Sigmoid colon (tissue), 7 donors: ENCODE results near the gene ARHGAP36. TPM values are rescaled to one million over a fixed set of nuclear protein-coding genes. Genes with fewer than 3 reads are reported as not detected.

Source experiments
- DNase-seq: peaks from one replicate; pipeline ENCODE4 v3.0.0-alpha.2; 2019
- H3K27ac ChIP-seq, 4 donors: fragments of 200-600 bp; sonication (generic); one replicate each; pipeline ENCODE4 v1.5.1; 2016 to 2019; ENCODE audit warnings: mild to moderate bottlenecking in 1 of 4
- H3K27me3 ChIP-seq, 3 donors: fragments of 200-600 bp; sonication (generic); one replicate each; pipeline ENCODE4 v1.5.1; 2019; ENCODE audit warnings: mild to moderate bottlenecking in 1 of 3
- H3K36me3 ChIP-seq, 4 donors: fragments of 200-600 bp; sonication (generic); one replicate each; pipeline ENCODE4 v1.5.1; 2016 to 2019
- H3K4me1 ChIP-seq, 4 donors: fragments of 200-600 bp; sonication (generic); one replicate each; pipeline ENCODE4 v1.5.1; 2017 to 2019
- H3K4me3 ChIP-seq, 4 donors: fragments of 200-600 bp; sonication (generic); one replicate each; pipeline ENCODE4 v1.5.1; 2017 to 2019; ENCODE audit warnings: mild to moderate bottlenecking in 2 of 4, moderate library complexity in 1 of 4
- H3K9me3 ChIP-seq, 4 donors: fragments of 200-600 bp in 3 of 4; sonication (generic) in 3 of 4; one replicate each; pipeline versions ENCODE4 v1.5.1 to v1.6.1; 2013 to 2019
- EP300 ChIP-seq, 4 donors: sonication (generic); formaldehyde crosslinking; IDR thresholded peaks; one replicate each; pipeline ENCODE4 v1.6.1; 2017; ENCODE audit warnings: antibody characterized with exemption in 4 of 4
- POLR2A ChIP-seq, 2 donors: fragments of 450-650 bp; IDR thresholded peaks; one replicate each; pipeline ENCODE4 v1.6.1; 2016; ENCODE audit warnings: antibody characterized with exemption in 2 of 2, mild to moderate bottlenecking in 2 of 2, moderate library complexity in 2 of 2
- POLR2AphosphoS5 ChIP-seq, 4 donors: sonication (generic); formaldehyde crosslinking; IDR thresholded peaks; one replicate each; pipeline ENCODE4 v1.6.1; 2017; ENCODE audit warnings: antibody characterized with exemption in 4 of 4
- whole genome bisulfite sequencing, 2 donors: extraction: QIAGEN DNeasy Blood & Tissue Kit; methylation state at CpG; one replicate each; pipeline ENCODE4 v1.1.7; 2013; 5-methylcytosine and 5-hydroxymethylcytosine counted together
- intact Hi-C: fragments of 100-400 bp; cut with DNase I; formaldehyde crosslinking; loops from one replicate; pipeline ENCODE4 v1.15.1; 2023
- polyA plus RNA-seq, 3 donors: library from polyadenylated mRNA; stranded (reverse); fragments of 200-250 nt; gene quantifications; one replicate each; pipeline ENCODE4 v1.2.3, GENCODE V29; 2013
- total RNA-seq, 4 donors: library from RNA; depleted of rRNA; stranded (reverse); fragments of >200 nt; gene quantifications; one replicate each; pipeline ENCODE4 v1.1.0, GENCODE V29; 2016
- TF ChIP-seq, protein P1 (sequence below), 4 experiments: fragments of 450-650 bp in 3 of 4; fragments of 200-600 bp in 1 of 4; IDR thresholded peaks; one replicate each; pipeline ENCODE4 v1.5.1; 2016 to 2019; ENCODE audit warnings: antibody characterized with exemption in 4 of 4, mild to moderate bottlenecking in 3 of 4, moderate library complexity in 2 of 4
- donor health status: healthy with polysubstance abuse.
- donor health status: Bipolar disorder and iron deficiency.
- donor health status: healthy.

The ARHGAP36 gene
- total and polyA plus RNA-seq, 7 donors = 0.23 TPM; not detected in 6

DNA sequence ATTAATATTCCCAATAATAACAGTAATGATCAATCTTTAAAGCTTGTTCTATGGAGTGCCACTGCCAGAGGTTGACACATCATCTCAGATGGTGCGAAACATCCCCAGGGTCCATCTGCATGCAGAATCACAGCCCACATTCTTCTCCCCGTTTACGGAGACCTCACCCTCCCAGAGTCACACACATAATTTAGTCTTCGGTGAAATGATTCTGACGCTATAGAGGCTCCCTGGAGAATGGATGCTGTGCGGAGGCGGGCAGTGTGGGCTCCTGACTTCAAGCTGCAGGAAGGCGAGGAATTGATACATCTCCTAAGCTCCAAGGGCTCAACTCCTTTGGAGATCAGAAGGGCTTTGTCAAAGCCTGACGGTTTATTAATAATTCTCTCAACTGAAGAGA, 11.0 kb upstream of the ARHGAP36 start:
- no peaks in the 10 kb centered on the region for H3K36me3 ChIP-seq
- no peaks in the 10 kb centered on the region for H3K4me1 ChIP-seq
- H3K27ac ChIP-seq = no peak overlapping the region
- H3K27me3 ChIP-seq = no peaks in the 10 kb centered on the region
- WGBS, 2 donors = 78 to 79% methylated on average over 9 of the region's 9 CpGs
- TF ChIP-seq POLR2A (IDR thresholded peaks at IDR 0.05) (no peak), POLR2AphosphoS5 (IDR thresholded peaks at IDR 0.05) (no peak), EP300 (IDR thresholded peaks at IDR 0.05) (no peak)
- TF ChIP-seq, protein P1, sequence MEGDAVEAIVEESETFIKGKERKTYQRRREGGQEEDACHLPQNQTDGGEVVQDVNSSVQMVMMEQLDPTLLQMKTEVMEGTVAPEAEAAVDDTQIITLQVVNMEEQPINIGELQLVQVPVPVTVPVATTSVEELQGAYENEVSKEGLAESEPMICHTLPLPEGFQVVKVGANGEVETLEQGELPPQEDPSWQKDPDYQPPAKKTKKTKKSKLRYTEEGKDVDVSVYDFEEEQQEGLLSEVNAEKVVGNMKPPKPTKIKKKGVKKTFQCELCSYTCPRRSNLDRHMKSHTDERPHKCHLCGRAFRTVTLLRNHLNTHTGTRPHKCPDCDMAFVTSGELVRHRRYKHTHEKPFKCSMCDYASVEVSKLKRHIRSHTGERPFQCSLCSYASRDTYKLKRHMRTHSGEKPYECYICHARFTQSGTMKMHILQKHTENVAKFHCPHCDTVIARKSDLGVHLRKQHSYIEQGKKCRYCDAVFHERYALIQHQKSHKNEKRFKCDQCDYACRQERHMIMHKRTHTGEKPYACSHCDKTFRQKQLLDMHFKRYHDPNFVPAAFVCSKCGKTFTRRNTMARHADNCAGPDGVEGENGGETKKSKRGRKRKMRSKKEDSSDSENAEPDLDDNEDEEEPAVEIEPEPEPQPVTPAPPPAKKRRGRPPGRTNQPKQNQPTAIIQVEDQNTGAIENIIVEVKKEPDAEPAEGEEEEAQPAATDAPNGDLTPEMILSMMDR (IDR thresholded peaks at IDR 0.05) = no peak
- no peak for DNase-seq
- H3K9me3 ChIP-seq = no peaks in the 10 kb centered on the region
- intact Hi-C loops = no loop called here
- no peak overlapping the region for H3K4me3 ChIP-seq

DNA sequence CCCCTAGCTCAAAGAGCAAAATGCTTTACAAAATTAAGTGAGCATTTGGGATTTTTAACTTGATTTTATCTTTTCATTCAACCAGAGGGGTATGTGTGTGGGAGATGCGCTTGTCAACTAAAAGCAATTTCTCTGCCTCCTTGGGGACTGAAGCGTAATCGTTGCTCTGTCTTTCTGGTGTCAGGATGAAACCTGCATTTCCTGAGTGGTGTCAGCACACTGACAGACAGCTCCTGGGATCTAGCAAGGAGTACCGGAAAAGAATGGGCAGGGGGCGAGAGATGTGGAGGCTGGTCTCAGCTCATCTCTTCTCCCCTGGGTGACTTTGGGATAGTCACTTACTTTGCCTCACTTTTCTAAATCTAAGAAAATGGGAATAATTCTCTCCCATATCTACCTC, 5.1 kb upstream of the ARHGAP36 start:
- TF ChIP-seq POLR2AphosphoS5 (IDR thresholded peaks at IDR 0.05) (no peak), POLR2A (IDR thresholded peaks at IDR 0.05) (no peak), EP300 (IDR thresholded peaks at IDR 0.05) (no peak)
- TF ChIP-seq, protein P1 (IDR thresholded peaks at IDR 0.05) = no peak
- DNase-seq = no peak
- peaks cover 0 to 1% (median 0%) of the 10 kb centered on the region in 3 donors for H3K27me3 ChIP-seq
- intact Hi-C loops = no loop called here
- no peak overlapping the region for H3K4me3 ChIP-seq
- H3K27ac ChIP-seq = no peak overlapping the region
- WGBS, 2 donors = 87 to 95% methylated on average over 5 of the region's 5 CpGs
- H3K36me3 ChIP-seq = no peaks in the 10 kb centered on the region
- peaks cover 0 to 1% (median 0%) of the 10 kb centered on the region in 4 donors for H3K4me1 ChIP-seq
- no peaks in the 10 kb centered on the region for H3K9me3 ChIP-seq

DNA sequence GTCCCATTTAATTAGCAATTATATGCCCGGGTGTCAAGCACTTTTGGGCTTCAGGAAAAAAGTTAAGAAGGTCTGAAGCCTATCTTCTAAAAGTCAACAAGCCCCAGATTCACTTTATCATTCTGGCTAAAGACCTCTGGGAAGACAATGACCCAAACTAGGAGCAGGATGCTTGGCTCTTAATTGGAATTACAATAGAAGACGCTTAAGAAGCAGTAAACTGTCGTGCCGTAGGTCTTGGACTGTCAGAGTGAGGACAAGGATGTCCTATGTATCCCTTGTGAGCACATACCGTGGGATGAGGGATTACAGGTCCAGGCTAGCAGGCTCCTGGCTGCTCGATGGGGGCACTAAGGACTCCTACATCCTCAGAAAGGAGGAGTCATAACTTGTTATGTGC, 3.2 kb upstream of the ARHGAP36 start:
- Histone ChIP-seq H3K36me3 (no peaks in the 10 kb centered on the region), H3K4me3 (no peak overlapping the region), H3K4me1 (peaks cover 0 to 6% (median 2%) of the 10 kb centered on the region in 4 donors), H3K9me3 (no peaks in the 10 kb centered on the region), H3K27ac (no peak overlapping the region), H3K27me3 (peaks cover 0 to 9% (median 6%) of the 10 kb centered on the region in 3 donors)
- WGBS, 2 donors = 50 to 71% methylated on average over 6 of the region's 6 CpGs
- intact Hi-C loops = no loop called here
- TF ChIP-seq POLR2A (IDR thresholded peaks at IDR 0.05) (no peak), POLR2AphosphoS5 (IDR thresholded peaks at IDR 0.05) (no peak), EP300 (IDR thresholded peaks at IDR 0.05) (no peak)
- TF ChIP-seq, protein P1 (IDR thresholded peaks at IDR 0.05) = no peak
- DNase-seq = no peak

DNA sequence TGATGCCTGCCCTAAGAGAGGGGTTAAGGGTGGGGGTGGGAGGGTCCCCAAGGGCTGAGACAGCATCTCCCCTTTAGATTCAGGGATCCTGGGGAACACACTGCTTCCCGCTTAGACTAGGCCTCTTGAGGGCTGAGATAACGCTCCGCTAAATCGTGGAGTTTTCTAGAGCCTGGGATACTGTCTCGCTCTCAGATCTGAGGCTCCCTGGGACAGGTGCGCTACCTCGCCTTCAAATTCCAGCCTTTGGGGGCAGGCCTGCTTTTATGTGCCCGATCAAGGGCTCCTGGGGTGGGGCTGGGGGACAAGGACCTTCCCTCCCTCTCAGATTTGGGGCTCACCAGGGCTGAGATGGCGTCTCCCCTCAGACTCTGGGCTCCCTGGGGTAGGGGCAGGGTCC, 440 bp upstream of the ARHGAP36 start:
- H3K4me3 ChIP-seq = no peak overlapping the region
- 13 to 27% methylated on average over 9 of the region's 9 CpGs for WGBS, 2 donors
- intact Hi-C loops = no loop called here
- peaks cover 0 to 9% (median 6%) of the 10 kb centered on the region in 3 donors for H3K27me3 ChIP-seq
- no peak for TF ChIP-seq POLR2AphosphoS5 (IDR thresholded peaks at IDR 0.05)
- TF ChIP-seq POLR2A (IDR thresholded peaks at IDR 0.05) = no peak
- TF ChIP-seq EP300 (IDR thresholded peaks at IDR 0.05) = no peak
- TF ChIP-seq, protein P1 (IDR thresholded peaks at IDR 0.05) = no peak
- no peak for DNase-seq
- peaks cover 0 to 6% (median 2%) of the 10 kb centered on the region in 4 donors for H3K4me1 ChIP-seq
- no peak overlapping the region for H3K27ac ChIP-seq
- H3K9me3 ChIP-seq = no peaks in the 10 kb centered on the region
- H3K36me3 ChIP-seq = no peaks in the 10 kb centered on the region

DNA sequence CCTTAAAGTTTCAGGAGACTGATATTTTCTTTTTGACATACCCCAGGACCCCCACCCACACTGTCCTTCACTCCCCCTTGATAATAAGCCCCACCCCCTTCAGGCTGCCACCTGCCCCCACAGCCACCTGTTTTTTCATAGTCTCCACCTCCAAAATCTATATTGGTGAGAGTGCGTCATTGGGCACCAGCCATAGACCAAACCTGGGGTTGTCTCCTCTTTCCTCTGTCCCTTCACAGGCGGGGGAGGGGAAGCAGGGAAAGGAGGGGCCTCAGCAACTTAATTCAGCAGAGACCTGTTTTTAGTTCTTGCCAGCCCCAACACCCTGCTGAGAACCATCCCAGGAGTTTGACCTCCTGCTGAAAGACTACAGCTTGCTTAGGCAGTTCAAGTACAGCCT, 1.1 kb downstream of the ARHGAP36 start:
- TF ChIP-seq EP300 (IDR thresholded peaks at IDR 0.05) = no peak
- intact Hi-C loops = no loop called here
- Histone ChIP-seq H3K27me3 (peaks cover 0 to 9% (median 6%) of the 10 kb centered on the region in 3 donors), H3K27ac (no peak overlapping the region), H3K9me3 (no peaks in the 10 kb centered on the region), H3K4me3 (no peak overlapping the region), H3K36me3 (no peaks in the 10 kb centered on the region), H3K4me1 (peaks cover 0 to 6% (median 2%) of the 10 kb centered on the region in 4 donors)
- WGBS, 2 donors = 68 to 85% methylated on average over 2 of the region's 2 CpGs
- DNase-seq = no peak
